CD4-positive, alpha-beta T cell treated with Interleukin-6 at 100 ng/mL for 8 hours (primary cell): ENCODE results near the gene HOXA3.

Experiments used
- DNase-seq: peaks from one replicate; pipeline ENCODE4 v3.0.0-alpha.2; 2020; ENCODE audit warnings: mixed read lengths, low spot score

HOXA3 gene

DNA sequence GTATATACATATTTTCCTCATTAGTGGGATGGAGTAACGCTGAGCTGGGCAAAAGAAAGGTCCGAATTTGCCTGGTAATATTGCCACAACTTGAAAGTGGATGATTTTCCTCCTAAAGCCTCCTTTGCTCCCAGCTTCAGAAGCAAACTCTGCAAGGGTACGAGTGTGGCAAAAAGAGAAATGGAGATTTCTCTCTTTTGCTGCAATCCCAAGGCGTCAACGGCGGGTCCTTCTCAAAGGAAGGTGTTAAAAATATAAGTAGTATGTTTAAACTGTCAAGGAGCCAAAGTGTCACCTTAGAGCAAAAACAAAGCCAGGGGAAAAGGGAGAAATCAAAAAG, 37.5 kb downstream of the HOXA3 start:
- no peak for DNase-seq

DNA sequence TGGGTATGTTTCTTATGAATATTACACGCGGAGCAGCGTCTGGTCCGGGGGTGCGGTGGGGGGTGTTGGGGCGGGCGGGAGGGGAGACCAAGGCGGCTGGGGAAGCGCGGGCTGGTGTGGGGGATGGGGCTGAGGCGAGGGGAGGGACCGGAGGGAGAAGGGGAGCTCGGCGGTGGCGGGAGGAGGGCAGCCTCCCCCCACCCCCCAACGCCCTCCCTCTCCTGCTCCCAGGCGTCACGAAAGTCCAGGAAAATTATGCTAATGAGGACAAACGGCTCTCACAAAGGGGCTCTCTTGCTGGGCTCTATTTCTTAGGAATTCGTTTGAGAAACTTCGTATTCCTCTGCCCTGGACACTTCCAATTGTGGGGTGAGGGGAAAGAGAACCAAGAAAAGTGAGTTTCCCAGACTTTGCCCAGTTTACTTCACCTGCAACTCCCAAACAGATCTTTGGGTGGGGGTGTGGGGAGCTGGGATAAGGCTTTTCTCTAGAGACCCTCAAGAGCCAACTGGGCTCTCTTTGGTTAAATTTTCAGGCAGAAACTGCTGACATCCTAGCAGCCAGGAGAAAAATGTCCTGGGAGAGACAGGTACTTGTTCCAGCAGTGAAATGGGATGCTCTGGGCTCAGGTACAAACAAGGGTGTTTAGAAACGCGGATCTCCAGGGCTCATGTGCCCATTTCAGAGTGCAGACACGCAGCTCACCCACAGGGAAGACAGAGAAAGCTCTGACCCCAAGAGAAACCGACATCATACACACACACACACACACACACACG, 38.2 kb downstream of the HOXA3 start:
- no peak for DNase-seq

DNA sequence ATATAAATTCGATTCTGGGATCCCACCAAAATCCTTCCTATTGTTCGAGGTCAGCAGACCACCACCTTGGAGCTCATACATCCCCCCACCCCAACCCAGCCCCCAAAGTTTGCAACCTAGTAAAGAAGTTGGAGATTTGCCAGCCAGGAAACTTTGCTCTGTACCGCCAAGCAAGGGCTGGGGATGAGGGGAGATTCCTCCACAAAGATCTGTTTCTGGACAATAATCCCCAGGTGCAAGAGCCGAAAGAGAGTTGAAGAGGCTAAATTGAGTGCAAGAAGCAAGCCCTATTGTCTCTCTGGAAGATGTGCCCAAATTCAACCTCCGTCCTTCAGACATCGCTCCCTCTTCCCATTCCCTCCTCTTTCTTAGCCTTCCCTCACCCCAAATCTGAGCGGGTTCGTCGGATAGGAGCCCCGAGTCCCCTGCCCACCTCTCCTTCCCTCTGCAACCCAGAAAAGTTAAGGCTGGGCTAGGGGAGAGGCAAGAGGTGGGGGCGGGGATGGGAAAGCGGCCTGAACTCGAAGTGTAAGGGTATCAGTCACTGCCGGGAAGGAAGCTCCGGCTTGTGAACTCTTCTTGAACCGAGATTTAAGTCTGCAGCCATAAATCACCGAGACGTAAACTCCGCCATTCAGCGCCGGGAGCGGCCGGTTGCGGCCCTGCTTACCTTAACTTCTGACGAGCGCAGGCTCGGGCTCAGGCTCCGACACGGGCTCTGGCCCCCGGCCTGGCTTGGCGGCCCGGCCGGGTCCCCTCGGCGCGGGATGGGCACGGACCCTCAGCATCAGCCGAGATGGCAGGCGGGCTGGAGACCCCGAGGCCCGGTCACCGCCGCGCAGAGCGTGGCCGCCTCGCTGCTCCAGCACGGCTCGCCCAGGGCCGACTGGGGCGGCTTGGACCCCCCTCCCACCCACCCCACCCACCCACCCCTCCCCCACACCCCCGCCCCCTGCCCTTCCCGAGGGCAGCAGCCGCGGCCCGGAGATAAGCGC, 39.1 kb downstream of the HOXA3 start:
- DNase-seq = no peak

DNA sequence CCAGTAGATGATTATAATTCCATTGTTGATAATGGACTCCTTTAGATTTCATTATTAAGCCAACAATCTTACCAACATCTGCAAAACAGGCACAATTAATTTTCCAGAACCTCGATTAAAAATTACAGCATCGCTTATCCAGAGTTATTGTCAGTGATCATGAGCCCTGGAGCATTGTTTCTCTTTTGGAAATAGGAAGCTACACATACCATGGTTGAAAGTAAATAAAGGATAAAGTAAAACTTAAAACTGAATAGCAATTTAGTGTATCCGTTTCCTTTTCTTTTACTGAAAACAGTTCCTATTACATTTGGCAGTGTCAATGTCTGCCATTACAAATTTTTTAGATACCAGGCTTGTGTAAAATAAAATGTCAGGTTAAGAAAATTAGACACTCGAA, 40.0 kb downstream of the HOXA3 start:
- DNase-seq = no peak

DNA sequence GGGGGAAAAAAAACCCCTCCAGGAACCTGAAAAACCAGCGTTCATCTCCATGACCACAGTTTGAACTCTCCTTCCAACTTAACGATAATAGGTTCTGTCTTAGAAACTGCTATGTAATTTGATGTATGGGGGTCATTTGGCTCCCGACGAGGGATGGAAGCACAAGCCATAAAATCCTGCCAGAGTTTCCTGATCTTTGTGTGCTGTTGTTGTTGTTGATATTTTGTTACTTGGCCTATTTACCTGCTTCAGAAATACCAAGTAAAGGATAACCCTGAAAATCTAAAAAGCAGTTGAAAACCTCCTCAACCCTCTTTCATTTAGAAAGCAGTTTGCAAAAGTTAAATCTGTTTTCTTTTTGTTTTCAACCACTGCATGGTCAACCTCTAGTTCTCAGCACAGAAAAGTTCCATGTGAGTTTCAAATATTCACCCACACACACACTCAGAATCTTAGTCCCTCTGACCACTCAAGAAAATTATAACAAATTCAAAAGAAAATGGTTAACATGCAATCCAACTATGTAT, 40.6 kb downstream of the HOXA3 start:
- DNase-seq = no peak

DNA sequence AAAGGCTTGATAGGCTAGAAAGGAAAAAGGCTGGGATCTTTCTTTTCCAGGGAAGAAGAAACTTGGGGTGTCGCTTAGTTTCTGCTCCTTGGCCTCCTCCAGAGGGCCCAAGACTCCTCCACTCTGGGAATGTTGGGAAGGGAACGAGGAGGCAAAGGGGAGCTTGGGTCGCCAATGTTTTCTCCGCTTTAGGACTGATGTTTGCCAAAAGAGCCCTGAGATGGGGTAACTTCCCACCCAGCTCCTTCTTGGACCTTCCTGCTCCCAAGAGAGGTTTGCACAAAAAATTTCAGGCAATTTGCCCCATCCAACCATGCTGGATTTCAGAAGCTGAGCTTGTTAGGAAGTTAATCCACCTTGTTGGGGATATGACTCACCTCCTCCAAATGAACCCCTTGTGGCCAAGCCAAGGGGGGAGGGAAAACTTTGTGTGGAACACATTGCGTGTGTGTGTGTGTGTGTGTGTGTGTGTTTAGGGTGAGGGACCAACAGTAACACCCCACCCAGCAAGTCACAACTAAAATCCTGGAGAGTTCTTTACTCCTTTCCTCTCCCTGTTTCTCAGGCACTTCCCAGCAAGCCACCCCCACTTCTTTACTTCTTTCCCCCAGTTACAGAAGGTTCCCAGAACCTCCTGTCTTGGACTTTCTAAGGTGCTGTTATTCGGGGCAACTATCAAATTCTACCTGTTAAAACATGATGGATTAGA, 41.2 kb downstream of the HOXA3 start:
- no peak for DNase-seq

DNA sequence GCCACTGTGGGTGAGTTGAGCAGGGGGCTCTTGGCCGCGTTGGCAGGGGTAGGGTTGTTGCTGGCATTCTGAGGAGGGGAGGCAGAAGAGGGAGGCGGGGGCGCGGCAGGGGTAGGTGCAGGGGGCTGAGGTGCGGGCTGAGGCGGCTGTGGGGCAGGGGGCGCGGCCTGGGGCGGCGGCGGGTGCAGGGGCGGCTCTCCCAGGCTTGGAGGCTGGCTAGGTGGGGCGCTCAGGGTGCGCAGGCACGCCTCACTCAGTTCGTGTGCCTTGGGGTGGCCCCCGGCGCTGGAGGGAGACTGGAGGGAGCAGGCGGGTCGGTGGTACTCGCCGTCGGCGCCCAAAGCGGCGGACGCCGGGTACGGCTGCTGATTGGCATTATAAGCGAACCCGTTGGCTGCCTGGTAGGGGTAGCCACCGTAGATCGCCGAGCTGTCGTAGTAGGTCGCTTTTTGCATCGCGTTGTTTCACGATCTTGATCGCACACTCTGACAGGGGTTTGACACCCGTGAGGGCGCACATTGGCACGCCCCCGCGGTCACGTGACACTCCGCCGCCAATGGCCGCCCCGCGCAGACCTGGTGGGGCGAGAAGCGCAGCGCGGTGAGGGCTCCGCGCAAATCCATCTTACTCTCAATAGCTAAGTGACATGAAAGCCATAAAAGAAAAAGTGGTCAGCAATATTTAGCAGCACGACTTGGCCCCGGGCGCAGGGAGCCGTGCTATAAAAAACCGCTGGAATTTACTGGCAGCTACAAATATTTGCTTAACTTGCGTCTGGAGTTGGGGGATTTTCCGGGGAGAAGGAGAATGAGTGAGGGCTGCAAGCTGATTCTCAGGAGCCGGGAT, 42.0 kb downstream of the HOXA3 start:
- no peak for DNase-seq

DNA sequence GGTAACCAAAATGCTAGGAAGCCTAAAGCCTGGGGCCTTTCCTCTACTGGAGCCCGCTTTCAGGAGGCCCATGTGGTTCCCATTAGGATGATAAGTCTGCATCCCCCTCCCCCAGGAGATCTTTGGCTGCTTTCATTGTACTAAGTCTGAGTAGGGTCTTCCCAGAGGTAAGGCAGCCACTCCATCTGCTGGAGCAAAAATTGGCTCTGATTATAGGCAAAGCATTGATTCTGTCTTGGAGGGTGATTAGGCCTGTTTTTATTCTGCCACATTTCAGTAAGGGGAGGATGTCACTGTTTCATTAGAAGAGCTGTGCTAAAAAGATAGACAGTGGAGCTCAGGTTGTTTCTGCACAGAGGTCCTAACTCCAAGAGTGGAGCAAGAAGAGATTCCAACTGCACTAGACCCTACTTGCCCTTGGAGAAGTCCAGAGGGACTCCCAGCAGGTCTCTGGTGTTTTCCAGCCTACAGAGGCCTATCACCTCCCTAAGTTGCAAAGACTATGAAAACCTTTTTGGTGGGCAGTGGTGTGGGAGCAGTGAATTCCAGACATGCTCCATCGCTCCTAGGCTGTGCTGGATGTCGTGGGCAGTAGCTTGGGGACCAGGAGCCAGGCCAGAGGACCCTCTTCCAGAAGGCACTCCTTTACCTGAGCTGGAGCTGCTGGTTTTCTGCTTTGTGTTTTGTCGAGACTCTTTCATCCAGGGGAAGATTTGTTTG, 42.8 kb downstream of the HOXA3 start:
- DNase-seq = no peak

DNA sequence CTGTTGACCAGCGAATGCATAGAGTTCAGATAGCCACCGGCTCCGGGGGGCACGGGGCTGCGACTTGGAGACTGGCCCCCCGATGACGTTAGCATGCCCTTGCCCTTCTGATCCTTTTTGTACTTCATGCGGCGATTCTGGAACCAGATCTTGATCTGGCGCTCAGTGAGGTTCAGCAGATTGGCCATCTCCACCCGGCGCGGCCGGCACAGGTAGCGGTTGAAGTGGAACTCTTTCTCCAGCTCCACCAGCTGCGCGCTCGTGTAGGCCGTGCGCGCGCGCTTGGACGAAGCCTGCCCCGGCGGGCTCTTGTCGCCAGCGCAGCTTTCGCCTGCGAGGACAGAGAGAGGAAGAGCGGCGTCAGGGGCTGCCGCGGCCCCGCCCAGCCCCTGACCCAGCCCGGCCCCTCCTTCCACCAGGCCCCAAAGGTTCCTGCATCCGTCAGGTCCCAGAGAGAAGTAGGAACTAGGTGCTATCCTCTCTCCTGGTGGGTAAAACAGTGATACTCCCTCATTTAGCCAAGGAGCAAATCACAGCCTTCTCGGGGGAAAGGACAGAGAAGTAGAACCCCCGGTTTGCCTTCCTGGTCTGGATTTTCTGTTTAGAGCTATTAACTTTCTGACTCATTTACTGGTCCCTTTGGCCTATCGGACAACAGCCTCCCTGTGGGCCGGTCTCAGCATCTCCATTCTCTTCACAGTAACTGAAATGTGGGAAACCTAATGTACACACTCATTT, 43.8 kb downstream of the HOXA3 start:
- DNase-seq = no peak

DNA sequence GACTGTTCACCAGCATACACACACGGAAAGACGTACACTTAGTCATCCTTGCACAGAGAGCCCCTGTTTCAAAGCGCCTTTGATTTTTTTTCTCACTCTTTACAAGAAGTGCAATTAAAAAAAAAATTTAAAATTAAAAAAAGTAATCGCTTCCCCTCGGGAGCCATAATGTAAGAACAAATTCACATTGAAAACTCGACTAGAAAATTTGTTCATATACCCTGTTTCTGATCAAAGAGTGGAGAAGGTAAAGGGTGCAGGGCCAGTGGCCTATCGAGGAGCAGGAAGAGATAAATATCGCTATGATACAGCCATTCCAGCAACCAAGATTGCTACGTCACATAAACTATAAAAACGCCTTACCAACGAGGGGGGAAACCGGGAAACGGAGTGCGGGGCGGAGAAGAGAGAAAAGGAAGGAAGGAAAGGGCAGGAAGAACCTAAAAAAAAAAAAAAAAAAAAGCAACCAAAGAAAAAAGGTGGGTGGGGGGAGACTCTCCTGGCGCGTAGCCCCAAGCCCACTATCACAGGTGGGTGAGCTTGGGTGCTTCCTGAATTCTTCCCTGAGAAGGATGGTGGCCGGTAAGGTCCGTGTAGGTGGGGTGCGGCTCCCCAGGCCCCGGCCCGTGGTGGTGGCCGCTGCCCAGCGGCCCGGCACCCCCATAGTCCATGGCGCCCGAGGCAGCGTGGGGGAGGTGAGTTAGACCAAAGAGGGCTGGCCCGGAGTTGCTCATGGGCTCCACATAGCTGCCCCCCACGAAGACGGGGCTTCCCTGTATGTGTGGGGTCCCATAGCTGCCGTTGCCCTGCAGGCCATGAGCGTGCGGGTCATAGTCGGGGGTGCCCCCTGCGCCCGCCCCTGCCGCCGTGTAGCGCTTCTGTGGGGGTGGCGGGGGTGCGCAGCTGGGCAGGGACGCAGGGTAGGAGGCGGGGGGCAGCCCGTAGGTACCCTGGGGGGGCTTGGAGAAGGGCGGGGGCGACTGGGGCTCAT, 44.7 kb downstream of the HOXA3 start:
- no peak for DNase-seq

DNA sequence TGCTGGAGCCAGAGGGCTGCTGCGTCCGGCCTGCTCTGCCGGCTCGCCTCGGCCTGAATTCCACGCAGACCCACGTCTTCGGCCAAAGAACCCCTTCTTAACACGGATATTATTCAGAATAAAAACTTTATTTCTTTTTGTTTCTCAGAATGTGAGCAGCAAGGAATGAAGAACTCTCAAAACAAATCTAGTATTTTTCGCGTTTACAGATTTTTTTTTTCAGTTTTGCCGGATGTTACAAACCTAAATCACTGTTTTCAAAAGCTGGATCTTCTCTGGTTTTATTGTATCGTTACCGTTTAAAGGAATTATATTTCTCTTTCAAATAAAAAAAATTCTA, 45.5 kb downstream of the HOXA3 start:
- no peak for DNase-seq

DNA sequence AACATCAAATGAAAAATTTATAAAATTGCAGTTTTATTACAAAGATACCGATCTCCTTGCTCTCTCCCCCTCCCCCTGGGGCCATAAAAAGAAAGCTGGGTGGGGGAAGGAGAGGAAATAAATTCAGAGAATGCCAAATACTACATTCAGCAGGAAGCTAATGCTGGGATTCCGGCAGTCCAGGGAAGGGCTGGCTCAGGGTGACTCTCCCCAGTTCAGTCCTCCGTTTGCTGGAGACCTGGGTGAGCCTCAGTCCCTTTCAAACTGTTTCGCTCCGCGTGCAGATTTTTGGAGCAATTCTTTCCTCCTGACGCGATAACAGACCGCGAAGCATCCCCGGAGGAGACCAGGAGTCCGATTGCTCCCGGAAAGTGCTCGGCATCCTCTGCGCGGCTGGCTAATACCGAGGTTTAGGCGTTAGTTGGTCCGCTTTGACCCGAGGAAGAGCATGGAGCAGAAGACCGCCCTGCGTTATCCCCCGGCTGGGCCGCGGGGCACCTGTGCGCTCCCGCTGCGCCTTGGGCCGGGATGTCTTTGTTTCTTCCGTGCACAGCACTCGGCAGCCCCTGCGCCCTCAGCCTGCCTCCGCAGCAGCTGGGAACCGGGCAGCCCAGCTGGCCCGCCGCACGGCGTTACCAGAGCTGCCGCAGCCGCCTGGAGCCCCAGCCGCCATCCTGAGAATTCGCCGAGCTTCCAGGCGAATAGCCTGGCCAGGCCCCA, 46.0 kb downstream of the HOXA3 start:
- no peak for DNase-seq

DNA sequence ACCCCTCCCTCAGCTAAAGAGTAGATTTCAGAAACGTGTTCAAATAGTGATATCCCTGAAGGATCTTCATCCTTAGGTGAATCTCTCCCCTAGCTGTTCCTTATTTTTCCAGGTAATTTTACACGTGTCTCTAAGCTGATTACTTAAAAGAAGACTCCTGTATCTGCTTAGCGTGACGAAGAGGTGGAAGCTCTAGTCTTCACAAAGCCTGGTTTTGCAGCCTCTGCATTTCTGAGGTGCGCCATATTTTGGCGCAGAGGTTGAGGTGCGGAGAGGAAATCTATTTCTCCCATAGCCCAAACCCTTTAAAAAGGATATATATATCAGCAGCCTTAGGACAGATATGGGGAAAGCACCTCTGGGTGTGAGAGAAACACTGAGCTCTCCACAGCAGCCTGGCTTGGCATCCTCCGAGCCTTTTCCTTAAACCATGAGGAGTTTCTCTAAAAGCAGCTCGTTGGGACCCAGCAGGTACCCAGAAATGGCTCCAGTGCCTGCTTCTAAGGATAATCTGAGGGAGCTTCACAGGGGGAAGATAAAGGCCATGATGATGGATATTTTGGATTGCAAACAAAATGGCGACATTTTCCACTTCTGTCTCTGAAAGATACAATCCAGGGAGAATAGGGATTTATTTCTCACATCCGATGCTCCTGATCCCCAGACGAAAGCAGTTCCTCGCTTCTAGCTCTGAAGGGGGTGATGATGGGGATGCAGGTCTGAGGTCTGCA, 46.9 kb downstream of the HOXA3 start:
- no peak for DNase-seq

DNA sequence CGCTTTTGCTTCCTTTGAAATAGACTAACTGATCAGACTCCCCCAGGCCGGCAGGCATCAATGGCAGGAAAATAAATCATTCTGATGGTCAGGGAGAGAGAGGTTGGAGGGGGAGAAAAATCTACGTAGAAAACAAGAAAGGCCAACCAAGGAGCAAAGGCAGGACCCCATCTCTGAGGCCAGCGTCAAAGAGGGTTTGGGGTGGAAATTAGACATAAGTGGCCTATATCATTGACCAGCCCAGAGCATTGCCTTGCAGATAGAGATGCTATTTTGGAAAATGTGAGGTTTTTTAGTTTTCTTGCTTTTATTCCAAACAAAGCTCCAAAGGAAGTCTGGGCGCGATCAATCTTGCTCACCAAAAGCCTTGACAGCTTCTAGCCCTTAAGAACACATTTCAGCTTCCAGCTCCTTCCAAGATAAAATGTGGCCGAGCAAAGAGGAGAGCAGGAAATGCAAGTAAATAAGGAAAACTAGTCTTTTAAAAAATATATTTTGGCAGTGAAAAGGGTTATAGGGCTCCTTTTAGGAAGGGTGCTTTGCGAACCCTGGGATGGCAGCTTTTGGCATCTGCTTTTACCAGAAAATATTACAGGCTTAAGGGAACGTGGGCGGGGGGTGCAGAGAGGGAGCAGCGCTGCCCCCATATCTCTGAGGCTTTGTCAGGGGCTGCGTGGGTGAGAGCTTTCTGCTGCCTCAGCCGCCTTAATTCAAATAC, 47.9 kb downstream of the HOXA3 start:
- DNase-seq = no peak

DNA sequence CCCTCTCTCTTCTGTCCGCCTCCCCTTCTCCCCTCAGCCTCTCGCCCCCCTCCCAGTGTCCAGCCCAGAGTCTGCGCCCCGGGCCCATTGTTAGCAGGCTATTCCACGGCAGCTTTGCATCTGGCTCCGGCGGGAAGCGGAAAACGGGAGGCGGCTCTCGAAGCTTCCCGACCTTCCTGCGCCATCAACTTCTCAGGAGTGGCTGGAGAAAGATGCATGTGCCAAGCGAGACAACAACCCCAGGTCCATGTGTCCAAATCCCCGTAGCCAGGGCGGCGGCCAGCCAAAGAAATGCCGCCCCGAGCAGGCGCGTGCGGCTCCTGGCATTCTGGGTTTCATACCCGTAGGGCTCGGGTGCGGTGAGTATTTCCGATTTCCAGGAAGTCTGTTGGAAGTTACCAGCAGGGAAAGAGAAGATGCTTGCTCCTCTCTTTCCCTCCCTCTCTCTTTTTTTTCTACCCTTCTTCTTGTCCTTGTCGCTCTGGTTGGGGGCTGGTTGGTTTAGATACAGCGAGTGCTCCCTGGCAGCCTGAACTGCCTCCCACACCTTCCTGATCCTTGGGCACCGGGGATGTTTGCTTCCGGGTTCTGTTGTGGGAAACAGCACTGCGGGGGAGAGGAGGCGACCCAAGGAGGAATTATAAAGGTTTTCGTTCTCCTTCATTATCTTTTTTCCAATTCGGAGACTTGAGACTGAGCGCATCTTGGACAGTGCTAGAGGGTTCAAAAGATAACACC, 48.7 kb downstream of the HOXA3 start:
- no peak for DNase-seq
